Sigmoid colon (tissue), 4 donors: ENCODE results near the gene CDH1.

Experiments
- EP300 ChIP-seq, 4 donors: sonication (generic); formaldehyde crosslinking; IDR thresholded peaks; one replicate each; pipeline ENCODE4 v1.6.1; 2017; ENCODE audit warnings: antibody characterized with exemption in 4 of 4
- POLR2A ChIP-seq, 2 donors: fragments of 450-650 bp; IDR thresholded peaks; one replicate each; pipeline ENCODE4 v1.6.1; 2016; ENCODE audit warnings: antibody characterized with exemption in 2 of 2, mild to moderate bottlenecking in 2 of 2, moderate library complexity in 2 of 2
- POLR2AphosphoS5 ChIP-seq, 4 donors: sonication (generic); formaldehyde crosslinking; IDR thresholded peaks; one replicate each; pipeline ENCODE4 v1.6.1; 2017; ENCODE audit warnings: antibody characterized with exemption in 4 of 4
- TF ChIP-seq, protein P1 (sequence below), 4 experiments: fragments of 450-650 bp in 3 of 4; fragments of 200-600 bp in 1 of 4; IDR thresholded peaks; one replicate each; pipeline ENCODE4 v1.5.1; 2016 to 2019; ENCODE audit warnings: antibody characterized with exemption in 4 of 4, mild to moderate bottlenecking in 3 of 4, moderate library complexity in 2 of 4

DNA sequence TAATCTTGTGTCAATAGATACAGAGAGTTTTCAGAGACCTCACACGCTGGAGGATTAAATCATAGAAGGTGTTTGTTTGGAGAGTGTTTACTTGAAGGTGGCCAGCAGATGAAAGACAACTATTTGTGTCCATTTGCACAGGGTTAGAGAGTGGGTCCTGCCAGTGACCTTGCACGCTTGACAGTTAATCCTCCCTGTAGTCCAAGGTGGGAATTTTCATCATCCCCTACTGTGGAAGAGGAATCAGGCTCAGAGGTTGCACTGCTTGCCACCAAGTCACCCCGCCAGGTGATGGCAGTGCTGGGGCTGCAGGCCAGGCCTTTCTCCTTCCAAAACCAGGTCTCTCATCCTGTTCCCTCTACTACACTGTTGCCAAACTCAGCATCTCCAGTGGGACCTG lies 12.3 kb downstream of the CDH1 start:
- TF ChIP-seq, protein P1, sequence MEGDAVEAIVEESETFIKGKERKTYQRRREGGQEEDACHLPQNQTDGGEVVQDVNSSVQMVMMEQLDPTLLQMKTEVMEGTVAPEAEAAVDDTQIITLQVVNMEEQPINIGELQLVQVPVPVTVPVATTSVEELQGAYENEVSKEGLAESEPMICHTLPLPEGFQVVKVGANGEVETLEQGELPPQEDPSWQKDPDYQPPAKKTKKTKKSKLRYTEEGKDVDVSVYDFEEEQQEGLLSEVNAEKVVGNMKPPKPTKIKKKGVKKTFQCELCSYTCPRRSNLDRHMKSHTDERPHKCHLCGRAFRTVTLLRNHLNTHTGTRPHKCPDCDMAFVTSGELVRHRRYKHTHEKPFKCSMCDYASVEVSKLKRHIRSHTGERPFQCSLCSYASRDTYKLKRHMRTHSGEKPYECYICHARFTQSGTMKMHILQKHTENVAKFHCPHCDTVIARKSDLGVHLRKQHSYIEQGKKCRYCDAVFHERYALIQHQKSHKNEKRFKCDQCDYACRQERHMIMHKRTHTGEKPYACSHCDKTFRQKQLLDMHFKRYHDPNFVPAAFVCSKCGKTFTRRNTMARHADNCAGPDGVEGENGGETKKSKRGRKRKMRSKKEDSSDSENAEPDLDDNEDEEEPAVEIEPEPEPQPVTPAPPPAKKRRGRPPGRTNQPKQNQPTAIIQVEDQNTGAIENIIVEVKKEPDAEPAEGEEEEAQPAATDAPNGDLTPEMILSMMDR (IDR thresholded peaks at IDR 0.05), result no peak
- TF ChIP-seq EP300 (IDR thresholded peaks at IDR 0.05) (no peak), POLR2A (IDR thresholded peaks at IDR 0.05) (no peak), POLR2AphosphoS5 (IDR thresholded peaks at IDR 0.05) (no peak)
